Progenitor cell of endocrine pancreas (in vitro differentiated cells): ENCODE measurements around the gene STAT4. TPM values are rescaled to one million over a fixed set of nuclear protein-coding genes. Genes with fewer than 3 reads are reported as not detected.

ENCODE experiments used
- DNase-seq: peaks from one replicate; pipeline ENCODE4 v3.0.0; 2021; ENCODE audit warnings: low spot score; ENCODE audit not compliant: unreplicated experiment
- H3K27ac Mint-ChIP-seq: 2 replicates; pipeline ENCODE4 v1.8.0; 2021; ENCODE audit warnings: mild to moderate bottlenecking, moderate library complexity, mixed read lengths
- H3K27me3 Mint-ChIP-seq: 2 replicates; pipeline ENCODE4 v1.8.0; 2021; ENCODE audit warnings: mixed read lengths
- H3K36me3 Mint-ChIP-seq: 2 replicates; pipeline ENCODE4 v1.8.0; 2022; ENCODE audit warnings: mixed read lengths; ENCODE audit not compliant: insufficient read depth
- H3K4me1 Mint-ChIP-seq: 2 replicates; pipeline ENCODE4 v1.8.0; 2021; ENCODE audit warnings: low read depth, mixed read lengths
- H3K4me3 Mint-ChIP-seq: 2 replicates; pipeline ENCODE4 v1.8.0; 2021; ENCODE audit warnings: low read depth, mild to moderate bottlenecking, moderate library complexity, mixed read lengths
- H3K9me3 Mint-ChIP-seq: 2 replicates; pipeline ENCODE4 v1.8.0; 2021; ENCODE audit warnings: low read depth, mixed read lengths
- total RNA-seq: library from RNA; stranded (reverse); gene quantifications from 2 replicates; pipeline ENCODE4 v1.2.1, GENCODE V29; 2021
- TF ChIP-seq, protein P1 (sequence below): fragments of 200-600 bp; sonication (generic); IDR thresholded peaks from one replicate; pipeline ENCODE4 v1.5.0; 2021; ENCODE audit warnings: antibody characterized with exemption, mild to moderate bottlenecking; ENCODE audit not compliant: unreplicated experiment

STAT4 gene
- total RNA-seq, 1 donor from 2014 or later: 18.8 TPM

DNA sequence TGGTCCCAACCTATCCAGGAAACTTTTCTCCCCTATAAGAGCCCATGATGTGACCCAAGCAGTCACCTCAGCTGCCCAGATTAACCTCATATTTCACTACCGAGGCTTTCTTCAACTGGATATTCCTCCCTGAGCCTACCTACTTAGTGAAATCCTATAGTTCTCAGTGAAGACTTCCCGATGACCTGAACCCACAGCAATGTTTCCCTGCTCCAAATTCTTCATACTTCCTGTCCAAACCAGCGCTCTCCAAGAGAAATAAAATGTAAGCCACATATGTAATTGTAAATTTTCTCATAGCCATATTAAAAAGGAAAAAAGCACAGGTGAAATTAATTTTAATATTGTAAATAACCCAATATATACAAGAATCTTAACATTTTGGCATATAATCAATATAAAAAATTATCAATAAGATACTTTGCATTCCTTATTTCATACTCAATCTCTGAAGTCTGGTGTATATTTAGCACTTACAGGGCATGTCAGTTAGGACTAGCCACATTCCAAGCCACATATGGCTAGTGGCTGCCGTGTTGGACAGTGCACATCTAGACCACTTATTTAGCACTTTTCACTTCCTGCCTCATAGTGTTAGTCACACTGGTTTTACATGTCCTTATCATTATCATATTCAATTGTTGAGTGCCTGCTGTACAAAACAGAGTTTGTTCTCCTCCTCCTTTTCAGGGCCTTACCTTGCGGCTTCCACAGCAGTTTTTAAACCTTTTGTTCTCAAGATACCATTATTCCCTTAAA lies 1.9 kb upstream of the STAT4 start:
- peaks cover 15% of the 10 kb centered on the region for H3K4me1 Mint-ChIP-seq
- H3K36me3 Mint-ChIP-seq: peaks cover 2% of the 10 kb centered on the region
- DNase-seq: no peak
- H3K9me3 Mint-ChIP-seq: no peaks in the 10 kb centered on the region
- H3K27me3 Mint-ChIP-seq: peaks cover 14% of the 10 kb centered on the region
- no peak overlapping the region for H3K4me3 Mint-ChIP-seq
- TF ChIP-seq, protein P1, sequence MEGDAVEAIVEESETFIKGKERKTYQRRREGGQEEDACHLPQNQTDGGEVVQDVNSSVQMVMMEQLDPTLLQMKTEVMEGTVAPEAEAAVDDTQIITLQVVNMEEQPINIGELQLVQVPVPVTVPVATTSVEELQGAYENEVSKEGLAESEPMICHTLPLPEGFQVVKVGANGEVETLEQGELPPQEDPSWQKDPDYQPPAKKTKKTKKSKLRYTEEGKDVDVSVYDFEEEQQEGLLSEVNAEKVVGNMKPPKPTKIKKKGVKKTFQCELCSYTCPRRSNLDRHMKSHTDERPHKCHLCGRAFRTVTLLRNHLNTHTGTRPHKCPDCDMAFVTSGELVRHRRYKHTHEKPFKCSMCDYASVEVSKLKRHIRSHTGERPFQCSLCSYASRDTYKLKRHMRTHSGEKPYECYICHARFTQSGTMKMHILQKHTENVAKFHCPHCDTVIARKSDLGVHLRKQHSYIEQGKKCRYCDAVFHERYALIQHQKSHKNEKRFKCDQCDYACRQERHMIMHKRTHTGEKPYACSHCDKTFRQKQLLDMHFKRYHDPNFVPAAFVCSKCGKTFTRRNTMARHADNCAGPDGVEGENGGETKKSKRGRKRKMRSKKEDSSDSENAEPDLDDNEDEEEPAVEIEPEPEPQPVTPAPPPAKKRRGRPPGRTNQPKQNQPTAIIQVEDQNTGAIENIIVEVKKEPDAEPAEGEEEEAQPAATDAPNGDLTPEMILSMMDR: no peak
- no peak overlapping the region for H3K27ac Mint-ChIP-seq

DNA sequence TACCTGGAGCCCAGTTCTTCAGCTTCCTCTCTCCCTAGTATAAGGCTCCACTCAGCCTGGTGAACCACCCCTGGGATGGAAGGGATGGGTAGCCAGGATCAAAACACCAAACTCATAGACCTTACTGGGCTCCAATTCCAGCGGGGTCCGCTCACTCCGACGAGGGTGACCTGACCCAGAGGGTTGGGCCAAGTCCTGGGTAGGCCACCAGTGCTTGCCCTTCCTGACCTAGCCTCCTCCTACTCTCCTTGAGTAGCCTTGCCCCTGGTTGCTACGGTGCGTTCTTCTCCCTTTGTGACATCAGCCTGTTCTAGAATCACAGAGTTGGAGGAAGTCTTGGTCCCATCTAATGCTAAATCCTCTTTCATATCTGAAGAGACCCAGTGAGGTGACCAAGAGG lies 537 bp upstream of the STAT4 start:
- H3K36me3 Mint-ChIP-seq: peaks cover 6% of the 10 kb centered on the region
- H3K27me3 Mint-ChIP-seq: peaks cover 17% of the 10 kb centered on the region
- H3K27ac Mint-ChIP-seq: peak overlapping the region; percentile 83
- no peak for DNase-seq
- TF ChIP-seq, protein P1: no peak
- H3K4me3 Mint-ChIP-seq: peak overlapping the region; percentile 80
- H3K9me3 Mint-ChIP-seq: no peaks in the 10 kb centered on the region
- H3K4me1 Mint-ChIP-seq: peaks cover 18% of the 10 kb centered on the region

DNA sequence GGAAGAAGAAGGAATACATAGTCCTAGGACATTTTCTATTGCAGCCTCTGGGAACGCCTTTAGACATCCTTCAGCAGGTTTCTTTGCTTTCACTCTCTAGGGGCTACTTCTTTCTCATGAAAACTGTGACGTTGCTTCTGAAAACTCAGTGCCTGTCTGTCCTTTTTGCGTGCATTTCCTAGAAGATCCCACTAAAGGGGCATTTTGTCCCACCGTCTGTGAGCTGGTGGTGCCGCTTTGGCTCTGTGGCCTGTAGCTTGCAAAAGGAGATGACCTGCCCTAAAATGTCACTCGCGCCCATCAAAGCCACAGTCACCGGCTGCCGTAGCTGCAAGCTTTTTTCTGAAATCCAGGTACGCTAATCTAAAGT lies 579 bp downstream of the STAT4 start:
- H3K4me3 Mint-ChIP-seq: peak overlapping the region; percentile 80
- DNase-seq: no peak
- H3K4me1 Mint-ChIP-seq: peaks cover 17% of the 10 kb centered on the region
- H3K27me3 Mint-ChIP-seq: peaks cover 17% of the 10 kb centered on the region
- H3K9me3 Mint-ChIP-seq: no peaks in the 10 kb centered on the region
- TF ChIP-seq, protein P1: no peak
- peak overlapping the region; percentile 83 for H3K27ac Mint-ChIP-seq
- peaks cover 6% of the 10 kb centered on the region for H3K36me3 Mint-ChIP-seq

DNA sequence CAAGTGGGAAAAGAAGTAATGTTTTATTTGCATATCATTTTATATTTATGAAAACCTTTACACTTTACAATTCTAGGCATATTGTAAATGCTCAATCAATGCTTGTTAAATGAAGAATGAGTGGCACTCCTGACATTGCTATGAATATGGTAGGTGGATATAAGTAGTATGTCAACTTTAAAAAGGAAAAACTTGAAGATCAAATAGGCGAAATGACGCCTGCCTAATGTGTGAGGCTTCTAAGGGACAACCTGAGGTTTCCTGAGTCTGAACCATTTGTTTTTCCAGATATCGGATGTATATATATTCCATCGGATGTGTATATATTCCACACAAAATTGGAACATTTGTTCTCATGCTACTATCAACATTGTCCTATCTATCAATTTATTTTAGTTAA lies 1.4 kb downstream of the STAT4 start:
- Mint-ChIP-seq H3K4me3 (peak overlapping the region; percentile 80), H3K27ac (no peak overlapping the region), H3K36me3 (peaks cover 6% of the 10 kb centered on the region), H3K27me3 (peaks cover 17% of the 10 kb centered on the region), H3K4me1 (peaks cover 22% of the 10 kb centered on the region), H3K9me3 (no peaks in the 10 kb centered on the region)
- TF ChIP-seq, protein P1: no peak
- DNase-seq: no peak

DNA sequence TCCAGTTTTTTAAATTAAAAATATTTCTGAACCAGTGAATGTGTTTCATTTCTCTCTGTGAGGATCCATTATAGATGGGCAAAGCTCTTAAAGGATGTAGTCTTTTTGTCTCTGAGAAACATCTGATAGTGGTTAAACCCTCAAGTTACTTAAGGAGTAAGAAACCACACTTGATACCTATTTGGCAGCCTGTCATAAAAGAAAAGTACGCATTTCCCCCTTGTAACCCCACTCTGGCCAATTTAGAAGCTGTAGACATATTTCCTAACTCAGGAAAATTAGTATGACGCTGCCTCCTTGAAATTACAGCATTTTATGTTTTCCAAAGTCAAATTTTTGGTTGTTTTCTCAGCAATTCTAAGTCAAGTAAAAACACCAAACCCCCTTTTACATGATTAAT lies 2.0 kb downstream of the STAT4 start:
- Mint-ChIP-seq H3K4me3 (peak overlapping the region; percentile 80), H3K27me3 (peaks cover 17% of the 10 kb centered on the region), H3K4me1 (peaks cover 26% of the 10 kb centered on the region), H3K9me3 (no peaks in the 10 kb centered on the region), H3K27ac (no peak overlapping the region), H3K36me3 (peaks cover 12% of the 10 kb centered on the region)
- DNase-seq: no peak
- TF ChIP-seq, protein P1: no peak
